GM23338 (cell line): ENCODE data around the gene SV2C. TPM values are rescaled to one million over a fixed set of nuclear protein-coding genes. Genes with fewer than 3 reads are reported as not detected.

Experiments
- ATAC-seq: fragments of 200-7000 bp; cut with Tn5 transposase; 3 replicates; pipeline ENCODE4 v1.9.1; 2020
- DNase-seq: peaks from one replicate; pipeline ENCODE4 v3.0.0-alpha.2; 2015; ENCODE audit warnings: low spot score
- H2AFZ ChIP-seq: fragments of 200-600 bp; sonication (generic); 2 replicates; pipeline ENCODE4 v1.8.0; 2016; ENCODE audit warnings: antibody characterized with exemption, mild to moderate bottlenecking, moderate library complexity
- H3F3A ChIP-seq: fragments of 200-600 bp; sonication (generic); replicated peaks from 2 replicates; pipeline ENCODE4 v1.8.0; 2017; ENCODE audit warnings: antibody characterized with exemption, mixed run types, low read depth
- H3K27ac ChIP-seq: fragments of 200-600 bp; sonication (generic); 2 replicates; pipeline ENCODE4 v1.6.1; 2016; ENCODE audit warnings: low read depth
- H3K27me3 ChIP-seq: fragments of 200-600 bp; sonication (generic); 2 replicates; pipeline ENCODE4 v1.8.0; 2016; ENCODE audit warnings: mild to moderate bottlenecking, mixed run types, moderate library complexity; ENCODE audit not compliant: insufficient read depth
- H3K36me3 ChIP-seq: fragments of 200-600 bp; sonication (generic); 2 replicates; pipeline ENCODE4 v1.8.0; 2016; ENCODE audit warnings: mild to moderate bottlenecking; ENCODE audit not compliant: insufficient read depth
- H3K4me1 ChIP-seq: fragments of 200-600 bp; sonication (generic); 2 replicates; pipeline ENCODE4 v1.8.0; 2016; ENCODE audit warnings: mild to moderate bottlenecking, moderate library complexity; ENCODE audit not compliant: insufficient read depth
- H3K4me2 ChIP-seq: fragments of 200-600 bp; sonication (generic); 2 replicates; pipeline ENCODE4 v1.7.1; 2017; ENCODE audit warnings: mixed run types
- H3K4me3 ChIP-seq: fragments of 200-600 bp; sonication (generic); 2 replicates; pipeline ENCODE4 v1.6.1; 2016; ENCODE audit warnings: mixed run types
- H3K79me2 ChIP-seq: fragments of 200-600 bp; sonication (generic); replicated peaks from 2 replicates; pipeline ENCODE4 v1.8.0; 2017; ENCODE audit warnings: mild to moderate bottlenecking; ENCODE audit not compliant: insufficient read depth
- H3K9me2 ChIP-seq: fragments of 200-600 bp; sonication (generic); 2 replicates; pipeline ENCODE4 v1.8.0; 2017; ENCODE audit not compliant: insufficient read depth
- H4K20me1 ChIP-seq: fragments of 200-600 bp; sonication (generic); replicated peaks from 2 replicates; pipeline ENCODE4 v1.8.0; 2017; ENCODE audit warnings: mild to moderate bottlenecking; ENCODE audit not compliant: insufficient read depth
- H3K27ac Mint-ChIP-seq: 2 replicates; pipeline ENCODE4 v1.8.0; 2020; ENCODE audit warnings: inconsistent platforms, mild to moderate bottlenecking, moderate library complexity, mixed read lengths
- H3K27me3 Mint-ChIP-seq: 3 replicates; pipeline ENCODE4 v1.8.0; 2022; ENCODE audit warnings: low read depth, mild to moderate bottlenecking, moderate library complexity, mixed read lengths, inconsistent platforms; ENCODE audit not compliant: insufficient read depth, poor library complexity
- H3K36me3 Mint-ChIP-seq: 3 replicates; pipeline ENCODE4 v1.8.0; 2021; ENCODE audit warnings: low read depth, mild to moderate bottlenecking, inconsistent platforms, moderate library complexity, mixed read lengths
- H3K4me1 Mint-ChIP-seq: 3 replicates; pipeline ENCODE4 v1.8.0; 2020; ENCODE audit warnings: mild to moderate bottlenecking, inconsistent platforms, mixed read lengths
- H3K4me3 Mint-ChIP-seq: 3 replicates; pipeline ENCODE4 v1.8.0; 2021; ENCODE audit warnings: moderate library complexity, mild to moderate bottlenecking, inconsistent platforms, mixed read lengths
- H3K9me3 Mint-ChIP-seq: 3 replicates; pipeline ENCODE4 v1.8.0; 2020; ENCODE audit warnings: moderate library complexity, mild to moderate bottlenecking, inconsistent platforms, mixed read lengths
- CTCF ChIP-seq, 2 experiments: fragments of 200-600 bp in 1 of 2; sonication (generic) in 1 of 2; conservative IDR thresholded peaks; 2 replicates each; pipeline versions ENCODE4 v1.5.1 to v1.6.1; 2016 to 2017; ENCODE audit warnings: antibody characterized with exemption in 2 of 2, low read depth in 2 of 2, mild to moderate bottlenecking in 2 of 2, moderate library complexity in 1 of 2
- NANOG ChIP-seq: IDR thresholded peaks from 2 replicates; pipeline ENCODE4 v1.6.1; 2016; ENCODE audit warnings: antibody characterized with exemption, borderline replicate concordance
- REST ChIP-seq: IDR thresholded peaks from one replicate; pipeline ENCODE4 v1.6.1; 2018; ENCODE audit warnings: antibody characterized with exemption; ENCODE audit not compliant: unreplicated experiment
- STAT1 ChIP-seq: IDR thresholded peaks from one replicate; pipeline ENCODE4 v1.6.1; 2016; ENCODE audit warnings: antibody characterized with exemption; ENCODE audit not compliant: unreplicated experiment
- ZNF462 ChIP-seq: fragments of 250-450 bp; sonication (Bioruptor Pico); IDR thresholded peaks from 2 replicates; pipeline ENCODE4 v1.5.0; 2020; ENCODE audit warnings: mild to moderate bottlenecking, moderate library complexity
- polyA plus RNA-seq: library from polyadenylated mRNA; unstranded; fragments of >200 nt; fragmentation: Nextera tagmentation; extraction: Ambion mirVana; gene quantifications from 2 replicates; pipeline ENCODE4 v1.2.1, GENCODE V29; 2016
- total RNA-seq: library from RNA; depleted of rRNA; stranded (reverse); fragments of >200 nt; shearing (Covaris generic); gene quantifications from 2 replicates; pipeline ENCODE4 v1.2.3, GENCODE V29; 2014

The SV2C gene
- total and polyA plus RNA-seq, 2 experiments from 2014 or later = 0.05 to 0.07 TPM

GRCh38 chr5:76050134-76050533, 33.0 kb upstream of the SV2C start:
- Histone ChIP-seq H3K27me3 (no peaks in the 10 kb centered on the region), H3F3A (no peaks in the 10 kb centered on the region), H3K27ac (no peak overlapping the region), H3K4me3 (no peak overlapping the region), H3K4me2 (no peak overlapping the region), H3K4me1 (no peaks in the 10 kb centered on the region), H3K9me2 (no peaks in the 10 kb centered on the region; the same call in 1 of the 2 replicates), H3K36me3 (no peaks in the 10 kb centered on the region), H3K79me2 (no peaks in the 10 kb centered on the region), H4K20me1 (no peaks in the 10 kb centered on the region), H2AFZ (no peak overlapping the region)
- Mint-ChIP-seq H3K27me3 (no peaks in the 10 kb centered on the region), H3K4me3 (no peak overlapping the region), H3K36me3 (no peaks in the 10 kb centered on the region), H3K4me1 (no peaks in the 10 kb centered on the region), H3K27ac (no peak overlapping the region), H3K9me3 (0 out of 3 replicates have a peak, but pooled peaks cover 2% of the 10 kb centered on the region)
- TF ChIP-seq CTCF (conservative IDR thresholded peaks at IDR 0.05; ENCODE audit: low read depth in 2 of 2) (no peak), STAT1 (no peak), REST (no peak), ZNF462 (no peak), NANOG (no peak)
- no peak for DNase-seq
- no peak for ATAC-seq
